HT1080 (cell line): ENCODE measurements around the gene RALY. TPM values are rescaled to one million over a fixed set of nuclear protein-coding genes. Genes with fewer than 3 reads are reported as not detected.

Source experiments
- DNase-seq: peaks from one replicate; pipeline ENCODE4 v3.0.0-alpha.2; 2015; ENCODE audit warnings: low read depth
- total RNA-seq: library from RNA; depleted of rRNA; stranded (reverse); fragments of >200 nt; shearing (Covaris generic); gene quantifications from 2 replicates; pipeline ENCODE4 v1.2.3, GENCODE V29; 2014

Gene RALY
- total RNA-seq, 1 experiment from 2014 or later: 128 TPM

DNA sequence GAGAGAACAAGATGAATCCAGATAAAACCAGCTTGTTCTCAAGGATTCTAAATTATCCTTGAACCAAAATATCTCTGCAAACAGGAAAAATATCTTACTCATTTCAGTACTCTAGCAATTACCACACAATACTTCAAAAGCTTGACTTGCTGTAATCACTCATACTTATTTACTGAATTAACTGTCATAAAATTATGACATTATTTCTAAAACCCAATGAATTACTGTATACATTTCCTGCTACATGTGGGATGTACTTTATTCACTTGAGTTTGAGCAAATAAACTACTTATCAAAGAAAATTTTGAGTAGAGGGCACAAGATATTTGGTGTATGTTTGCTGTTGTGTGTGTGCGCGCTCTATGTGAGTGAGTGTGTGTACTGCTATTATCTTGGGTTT lies 108.6 kb downstream of the RALY start:
- DNase-seq: no peak

GRCh38 chr20:34104059-34104458 lies 110.3 kb downstream of the RALY start:
- DNase-seq: no peak

GRCh38 chr20:34105978-34106675 lies 112.4 kb downstream of the RALY start:
- no peak for DNase-seq

- no peak for DNase-seq
Observed at GRCh38 chr20:34108616-34109174, 115.0 kb downstream of the RALY start.

GRCh38 chr20:34109442-34109841 lies 115.7 kb downstream of the RALY start:
- DNase-seq: no peak

DNA sequence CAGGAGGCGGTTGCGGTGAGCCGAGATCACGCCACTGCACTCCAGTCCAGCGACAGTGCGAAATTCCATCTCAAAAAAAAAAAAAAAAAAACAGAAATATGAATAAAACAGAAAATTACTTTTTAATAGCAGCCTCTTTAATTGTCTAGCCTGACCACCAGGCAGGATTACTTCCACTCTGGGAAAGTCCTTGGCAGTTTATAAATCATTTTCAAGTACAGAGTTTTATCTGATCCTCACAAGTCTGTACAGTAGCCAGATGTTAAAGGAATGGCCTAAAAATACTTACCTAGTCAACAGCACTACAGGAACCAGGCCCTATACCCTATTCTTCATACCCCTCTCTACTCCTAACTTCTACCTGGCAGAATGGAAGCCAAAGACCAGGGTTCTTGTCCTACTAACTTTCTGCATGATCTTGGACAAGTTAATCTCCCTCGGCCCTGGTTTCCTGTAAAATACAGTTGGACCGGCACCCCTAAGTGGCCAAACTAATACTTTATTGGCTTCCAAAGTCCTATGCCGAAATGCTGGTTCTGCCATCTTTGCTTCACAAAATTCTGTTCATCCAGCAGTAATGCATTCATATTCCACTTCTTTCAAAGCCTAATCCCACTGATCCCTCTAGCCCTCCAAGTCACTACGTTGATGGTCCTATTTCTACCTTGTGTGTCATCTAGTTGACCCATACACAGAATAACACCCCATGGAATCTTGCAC lies 116.5 kb downstream of the RALY start:
- no peak for DNase-seq

DNA sequence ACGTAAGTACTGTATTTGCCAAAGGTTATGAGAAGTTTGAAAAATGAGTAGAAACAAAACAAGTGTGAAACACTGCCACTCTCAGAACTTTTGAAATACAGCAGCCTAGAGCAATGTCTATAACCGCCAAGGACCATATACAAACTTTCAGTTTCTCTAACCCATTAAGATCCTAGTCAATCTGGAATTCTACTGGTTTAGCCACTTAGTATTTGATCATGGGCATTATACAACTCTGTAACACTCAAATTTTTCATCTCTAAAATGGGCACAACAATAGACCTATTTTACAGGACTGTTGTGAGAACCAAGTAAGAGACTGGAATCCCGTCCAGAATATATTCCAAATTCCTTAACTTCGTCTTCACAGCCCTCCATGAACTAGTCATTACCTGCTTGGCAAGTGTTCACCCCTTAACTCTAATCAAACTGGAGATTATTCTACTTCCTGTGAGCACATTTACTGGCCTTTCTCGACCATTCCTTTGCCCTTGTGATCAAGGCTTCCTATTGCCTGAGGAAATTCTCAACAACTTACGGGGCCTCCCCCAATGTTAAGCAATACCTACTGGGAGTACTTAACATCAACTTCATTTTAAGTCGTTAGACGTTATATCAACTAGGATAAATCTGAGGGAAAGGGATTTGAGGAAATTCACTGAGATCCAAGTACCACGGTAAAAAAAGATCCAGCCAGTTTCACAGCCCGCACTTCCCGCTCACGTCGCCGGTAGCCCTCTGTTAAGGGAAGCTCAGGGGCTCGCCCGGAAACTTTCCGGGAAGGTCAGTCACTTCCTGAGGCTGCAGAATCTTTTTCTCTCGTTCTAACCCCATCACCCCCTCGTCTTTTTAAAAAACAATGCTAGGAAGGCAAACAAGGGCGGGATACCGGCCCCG lies 117.3 kb downstream of the RALY start:
- no peak for DNase-seq

- DNase-seq: peak; percentile 97
Observed at GRCh38 chr20:34111702-34112599, 118.2 kb downstream of the RALY start, which contains the start of gene EIF2S2. TSS of gene EIF2S2 (minus strand) at chr20:34112243. CDS start at chr20:34112110, 133 bp downstream.

- DNase-seq: no peak
Observed at GRCh38 chr20:34112600-34113101, 118.9 kb downstream of the RALY start.

- no peak for DNase-seq
Observed at GRCh38 chr20:34114809-34115208, 121.1 kb downstream of the RALY start.

GRCh38 chr20:34115232-34115631 lies 121.5 kb downstream of the RALY start:
- DNase-seq: no peak

- no peak for DNase-seq
Observed at GRCh38 chr20:34120213-34120612, 126.5 kb downstream of the RALY start.

- no peak for DNase-seq
Observed at GRCh38 chr20:34122274-34122980, 128.7 kb downstream of the RALY start.

DNA sequence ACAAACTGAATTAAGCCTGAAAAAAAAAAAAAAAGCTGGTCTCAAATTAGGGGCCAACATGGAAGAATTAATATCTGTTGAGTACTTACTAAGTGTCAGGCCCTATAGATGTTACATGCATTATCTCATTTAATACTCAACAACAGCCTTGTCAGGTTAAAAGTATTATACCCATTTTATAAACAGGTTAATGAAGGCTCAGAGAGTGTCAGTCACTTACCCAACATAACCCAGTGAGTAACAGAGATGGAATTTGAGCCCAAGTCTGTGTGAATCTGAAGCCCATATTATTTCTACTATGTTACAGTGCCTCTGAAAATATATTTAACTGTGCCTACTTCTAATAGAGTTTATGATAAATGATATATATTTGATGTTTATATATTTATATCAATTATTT lies 129.6 kb downstream of the RALY start:
- no peak for DNase-seq

- no peak for DNase-seq
Observed at GRCh38 chr20:34124469-34125249, 130.9 kb downstream of the RALY start.

- no peak for DNase-seq
Observed at GRCh38 chr20:34127792-34128191, 134.1 kb downstream of the RALY start.

- DNase-seq: peak; percentile 64
Observed at GRCh38 chr20:34129518-34130162, 135.9 kb downstream of the RALY start.

GRCh38 chr20:34131491-34131890 lies 137.8 kb downstream of the RALY start:
- DNase-seq: no peak
